HepG2 (cell line): ENCODE measurements around the gene PPARA. TPM values are rescaled to one million over a fixed set of nuclear protein-coding genes. Genes with fewer than 3 reads are reported as not detected.
A peak's percentile ranks its signal among the peaks of the same experiment; 100 is the strongest.

Source experiments
- E2F1 ChIP-seq: sonication (generic); formaldehyde crosslinking; IDR thresholded peaks from 2 replicates; pipeline ENCODE4 v1.5.0; 2020; ENCODE audit warnings: missing genetic modification reagents
- FOSL1 ChIP-seq: sonication (generic); formaldehyde crosslinking; IDR thresholded peaks from 2 replicates; pipeline ENCODE4 v1.9.0; 2021; ENCODE audit warnings: missing genetic modification reagents, borderline replicate concordance
- JUND ChIP-seq: sonication (generic); formaldehyde crosslinking; IDR thresholded peaks from 2 replicates; pipeline ENCODE4 v1.8.0; 2022; ENCODE audit warnings: mild to moderate bottlenecking, missing genetic modification reagents
- KMT2A ChIP-seq: sonication (generic); formaldehyde crosslinking; IDR thresholded peaks from 2 replicates; pipeline ENCODE4 v1.4.0; 2020; ENCODE audit warnings: missing genetic modification reagents
- RXRA ChIP-seq: sonication (generic); formaldehyde crosslinking; IDR thresholded peaks from 2 replicates; pipeline ENCODE4 v1.5.1; 2020; ENCODE audit warnings: missing genetic modification reagents
- SSRP1 ChIP-seq: IDR thresholded peaks from 2 replicates; pipeline ENCODE4 v1.6.1; 2016; ENCODE audit warnings: control low read depth
- TAF1 ChIP-seq: sonication (generic); formaldehyde crosslinking; IDR thresholded peaks from 2 replicates; pipeline ENCODE4 v1.4.0; 2020; ENCODE audit warnings: missing genetic modification reagents
- U2AF1 ChIP-seq: fragments of 200-400 bp; formaldehyde crosslinking; optimal IDR thresholded peaks from 2 replicates; pipeline ENCODE3; 2017; ENCODE audit warnings: mild to moderate bottlenecking, low read depth, low read length
- ZBTB39 ChIP-seq: sonication (generic); formaldehyde crosslinking; IDR thresholded peaks from 2 replicates; pipeline ENCODE4 v1.5.0; 2020; ENCODE audit warnings: missing genetic modification reagents
- ZFY ChIP-seq: sonication (generic); formaldehyde crosslinking; IDR thresholded peaks from 2 replicates; pipeline ENCODE4 v1.4.0; 2020; ENCODE audit warnings: missing genetic modification reagents
- ZNF235 ChIP-seq: sonication (generic); formaldehyde crosslinking; IDR thresholded peaks from 2 replicates; pipeline ENCODE4 v1.8.1; 2023; ENCODE audit warnings: mild to moderate bottlenecking, missing genetic modification reagents, borderline replicate concordance
- ZNF264 ChIP-seq: sonication (generic); formaldehyde crosslinking; IDR thresholded peaks from 2 replicates; pipeline ENCODE4 v1.4.0; 2020; ENCODE audit warnings: missing genetic modification reagents
- ZNF510 ChIP-seq: sonication (generic); formaldehyde crosslinking; IDR thresholded peaks from 2 replicates; pipeline ENCODE4 v1.4.0; 2020; ENCODE audit warnings: low read depth, mild to moderate bottlenecking, missing genetic modification reagents
- ZNF788 ChIP-seq: sonication (generic); formaldehyde crosslinking; IDR thresholded peaks from 2 replicates; pipeline ENCODE4 v1.5.0; 2020; ENCODE audit warnings: mild to moderate bottlenecking, missing genetic modification reagents, borderline replicate concordance
- ZSCAN20 ChIP-seq: sonication (generic); formaldehyde crosslinking; IDR thresholded peaks from 2 replicates; pipeline ENCODE4 v1.4.0; 2020; ENCODE audit warnings: missing genetic modification reagents, mild to moderate bottlenecking, borderline replicate concordance
- polyA plus RNA-seq, 8 experiments: library from polyadenylated mRNA; depleted of rRNA in 3 of 8; stranded (reverse) in 7 of 8; unstranded in 1 of 8; fragments of >200 nt; fragmentation: Illumina TruSeq in 4 of 8; extraction: Trizol in 4 of 8; gene quantifications; 2 replicates each; pipeline versions ENCODE4 v1.2.1 to v1.2.3, GENCODE V29; 2011 to 2016; ENCODE audit warnings: low read depth in 4 of 8, missing spikeins in 1 of 8, mixed read lengths in 1 of 8; ENCODE audit not compliant: insufficient read depth in 1 of 8
- total RNA-seq, 5 experiments: library from RNA; depleted of rRNA; stranded (reverse); fragments of >200 nt; fragmentation: Illumina TruSeq; extraction: Trizol; gene quantifications; 2 replicates each; pipeline ENCODE4 v1.2.3, GENCODE V29; 2016; ENCODE audit warnings: low read depth in 1 of 5
- TF ChIP-seq, protein P1 (sequence below): sonication (generic); formaldehyde crosslinking; IDR thresholded peaks from 2 replicates; pipeline ENCODE4 v1.9.0; 2021; ENCODE audit warnings: missing genetic modification reagents, borderline replicate concordance
- TF ChIP-seq, protein P2 (sequence below): sonication (generic); formaldehyde crosslinking; IDR thresholded peaks from 2 replicates; pipeline ENCODE4 v1.5.1; 2020; ENCODE audit warnings: missing genetic modification reagents, mild to moderate bottlenecking, borderline replicate concordance
- TF ChIP-seq, protein P3 (sequence below): sonication (generic); formaldehyde crosslinking; conservative IDR thresholded peaks from 2 replicates; pipeline ENCODE4 v1.4.0; 2020; ENCODE audit warnings: mild to moderate bottlenecking, missing genetic modification reagents, moderate library complexity

PPARA gene
- total and polyA plus RNA-seq, 2 of the 13 experiments (the other 11 are each of a cell fraction or from before 2014, with no cell fraction given): 18.2 to 24.7 TPM

GRCh38 chr22:46250035-46250782 lies 99.9 kb downstream of the PPARA start, which contains the start of gene CDPF1 (continued):
- TF ChIP-seq E2F1 (CRISPR knock-in tag) (peak; percentile 85), JUND (CRISPR knock-in tag) (0 out of 2 replicates have a peak, but pooled peaks have one; percentile 33), ZNF264 (CRISPR knock-in tag) (peak; percentile 89; the same call in 1 of the 2 replicates), ZNF235 (CRISPR knock-in tag) (peak; percentile 90; the same call in 1 of the 2 replicates), TAF1 (CRISPR knock-in tag) (peak; percentile 93), ZFY (CRISPR knock-in tag) (peak; percentile 87), RXRA (CRISPR knock-in tag) (0 out of 2 replicates have a peak, but pooled peaks have one; percentile 23), U2AF1 (no peak), ZSCAN20 (peak; percentile 85), SSRP1 (CRISPR knock-in tag) (no peak), ZBTB39 (0 out of 2 replicates have a peak, but pooled peaks have one; percentile 14), ZNF788 (CRISPR knock-in tag) (peak; percentile 53; the same call in 1 of the 2 replicates), KMT2A (CRISPR knock-in tag) (peak; percentile 74; the same call in 1 of the 2 replicates), FOSL1 (CRISPR knock-in tag) (no peak), ZNF510 (CRISPR knock-in tag) (peak; percentile 82; the same call in 1 of the 2 replicates)
- TF ChIP-seq, protein P1, sequence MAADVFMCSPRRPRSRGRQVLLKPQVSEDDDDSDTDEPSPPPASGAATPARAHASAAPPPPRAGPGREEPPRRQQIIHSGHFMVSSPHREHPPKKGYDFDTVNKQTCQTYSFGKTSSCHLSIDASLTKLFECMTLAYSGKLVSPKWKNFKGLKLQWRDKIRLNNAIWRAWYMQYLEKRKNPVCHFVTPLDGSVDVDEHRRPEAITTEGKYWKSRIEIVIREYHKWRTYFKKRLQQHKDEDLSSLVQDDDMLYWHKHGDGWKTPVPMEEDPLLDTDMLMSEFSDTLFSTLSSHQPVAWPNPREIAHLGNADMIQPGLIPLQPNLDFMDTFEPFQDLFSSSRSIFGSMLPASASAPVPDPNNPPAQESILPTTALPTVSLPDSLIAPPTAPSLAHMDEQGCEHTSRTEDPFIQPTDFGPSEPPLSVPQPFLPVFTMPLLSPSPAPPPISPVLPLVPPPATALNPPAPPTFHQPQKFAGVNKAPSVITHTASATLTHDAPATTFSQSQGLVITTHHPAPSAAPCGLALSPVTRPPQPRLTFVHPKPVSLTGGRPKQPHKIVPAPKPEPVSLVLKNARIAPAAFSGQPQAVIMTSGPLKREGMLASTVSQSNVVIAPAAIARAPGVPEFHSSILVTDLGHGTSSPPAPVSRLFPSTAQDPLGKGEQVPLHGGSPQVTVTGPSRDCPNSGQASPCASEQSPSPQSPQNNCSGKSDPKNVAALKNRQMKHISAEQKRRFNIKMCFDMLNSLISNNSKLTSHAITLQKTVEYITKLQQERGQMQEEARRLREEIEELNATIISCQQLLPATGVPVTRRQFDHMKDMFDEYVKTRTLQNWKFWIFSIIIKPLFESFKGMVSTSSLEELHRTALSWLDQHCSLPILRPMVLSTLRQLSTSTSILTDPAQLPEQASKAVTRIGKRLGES: no peak
- TF ChIP-seq, protein P2, sequence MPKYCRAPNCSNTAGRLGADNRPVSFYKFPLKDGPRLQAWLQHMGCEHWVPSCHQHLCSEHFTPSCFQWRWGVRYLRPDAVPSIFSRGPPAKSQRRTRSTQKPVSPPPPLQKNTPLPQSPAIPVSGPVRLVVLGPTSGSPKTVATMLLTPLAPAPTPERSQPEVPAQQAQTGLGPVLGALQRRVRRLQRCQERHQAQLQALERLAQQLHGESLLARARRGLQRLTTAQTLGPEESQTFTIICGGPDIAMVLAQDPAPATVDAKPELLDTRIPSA: peak; percentile 22; the same call in 1 of the 2 replicates
- TF ChIP-seq, protein P3, sequence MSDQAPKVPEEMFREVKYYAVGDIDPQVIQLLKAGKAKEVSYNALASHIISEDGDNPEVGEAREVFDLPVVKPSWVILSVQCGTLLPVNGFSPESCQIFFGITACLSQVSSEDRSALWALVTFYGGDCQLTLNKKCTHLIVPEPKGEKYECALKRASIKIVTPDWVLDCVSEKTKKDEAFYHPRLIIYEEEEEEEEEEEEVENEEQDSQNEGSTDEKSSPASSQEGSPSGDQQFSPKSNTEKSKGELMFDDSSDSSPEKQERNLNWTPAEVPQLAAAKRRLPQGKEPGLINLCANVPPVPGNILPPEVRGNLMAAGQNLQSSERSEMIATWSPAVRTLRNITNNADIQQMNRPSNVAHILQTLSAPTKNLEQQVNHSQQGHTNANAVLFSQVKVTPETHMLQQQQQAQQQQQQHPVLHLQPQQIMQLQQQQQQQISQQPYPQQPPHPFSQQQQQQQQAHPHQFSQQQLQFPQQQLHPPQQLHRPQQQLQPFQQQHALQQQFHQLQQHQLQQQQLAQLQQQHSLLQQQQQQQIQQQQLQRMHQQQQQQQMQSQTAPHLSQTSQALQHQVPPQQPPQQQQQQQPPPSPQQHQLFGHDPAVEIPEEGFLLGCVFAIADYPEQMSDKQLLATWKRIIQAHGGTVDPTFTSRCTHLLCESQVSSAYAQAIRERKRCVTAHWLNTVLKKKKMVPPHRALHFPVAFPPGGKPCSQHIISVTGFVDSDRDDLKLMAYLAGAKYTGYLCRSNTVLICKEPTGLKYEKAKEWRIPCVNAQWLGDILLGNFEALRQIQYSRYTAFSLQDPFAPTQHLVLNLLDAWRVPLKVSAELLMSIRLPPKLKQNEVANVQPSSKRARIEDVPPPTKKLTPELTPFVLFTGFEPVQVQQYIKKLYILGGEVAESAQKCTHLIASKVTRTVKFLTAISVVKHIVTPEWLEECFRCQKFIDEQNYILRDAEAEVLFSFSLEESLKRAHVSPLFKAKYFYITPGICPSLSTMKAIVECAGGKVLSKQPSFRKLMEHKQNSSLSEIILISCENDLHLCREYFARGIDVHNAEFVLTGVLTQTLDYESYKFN (CRISPR knock-in tag): 0 out of 2 replicates have a peak, but pooled peaks have one; percentile 36
